SK-N-SH treated with all-trans-retinoic acid at 6 μM for 48 hours (cell line): ENCODE results near the gene OAF.

ENCODE experiments used
- ATAC-seq: fragments of 200-7000 bp; cut with Tn5 transposase; 3 replicates; pipeline ENCODE4 v1.9.1; 2020; ENCODE audit warnings: mild to moderate bottlenecking, moderate library complexity
- ARNTL ChIP-seq: fragments of 450-650 bp; formaldehyde crosslinking; IDR thresholded peaks from 2 replicates; pipeline ENCODE4 v1.5.0; 2020; ENCODE audit warnings: low read depth, mild to moderate bottlenecking, moderate library complexity, borderline replicate concordance
- BACH2 ChIP-seq: fragments of 250-450 bp; sonication (Bioruptor Pico); IDR thresholded peaks from 2 replicates; pipeline ENCODE4 v1.9.0; 2021; ENCODE audit warnings: mild to moderate bottlenecking, borderline replicate concordance
- CREB5 ChIP-seq: fragments of 250-450 bp; sonication (Bioruptor Pico); IDR thresholded peaks from 2 replicates; pipeline ENCODE4 v1.5.1; 2020; ENCODE audit warnings: low read depth, mild to moderate bottlenecking, moderate library complexity
- CSDC2 ChIP-seq: fragments of 250-450 bp; sonication (Bioruptor Pico); IDR thresholded peaks from 2 replicates; pipeline ENCODE4 v1.5.0; 2020; ENCODE audit warnings: mild to moderate bottlenecking, moderate library complexity
- CSRNP3 ChIP-seq: fragments of 250-450 bp; sonication (Bioruptor Pico); IDR thresholded peaks from 2 replicates; pipeline ENCODE4 v1.5.1; 2021; ENCODE audit warnings: mild to moderate bottlenecking, moderate library complexity
- ESRRG ChIP-seq: fragments of 250-450 bp; sonication (Bioruptor Pico); IDR thresholded peaks from 2 replicates; pipeline ENCODE4 v1.6.1; 2021; ENCODE audit warnings: mild to moderate bottlenecking
- GLIS3 ChIP-seq: fragments of 250-450 bp; sonication (Bioruptor Pico); IDR thresholded peaks from 2 replicates; pipeline ENCODE4 v1.5.0; 2020; ENCODE audit warnings: mild to moderate bottlenecking, moderate library complexity
- OSR1 ChIP-seq: fragments of 250-450 bp; sonication (Bioruptor Pico); IDR thresholded peaks from 2 replicates; pipeline ENCODE4 v1.8.0; 2022; ENCODE audit warnings: moderate library complexity, mild to moderate bottlenecking, inconsistent platforms
- PATZ1 ChIP-seq: fragments of 250-450 bp; sonication (Bioruptor Pico); IDR thresholded peaks from 2 replicates; pipeline ENCODE4 v1.8.0; 2020; ENCODE audit warnings: mild to moderate bottlenecking, moderate library complexity, borderline replicate concordance
- POU6F1 ChIP-seq: fragments of 250-450 bp; sonication (Bioruptor Pico); IDR thresholded peaks from 2 replicates; pipeline ENCODE4 v1.8.0; 2021; ENCODE audit warnings: low read depth, mild to moderate bottlenecking, moderate library complexity, borderline replicate concordance
- PPARA ChIP-seq: fragments of 250-450 bp; sonication (Bioruptor Pico); IDR thresholded peaks from 2 replicates; pipeline ENCODE4 v1.5.0; 2020; ENCODE audit warnings: mild to moderate bottlenecking, borderline replicate concordance
- SNAI2 ChIP-seq: fragments of 250-450 bp; sonication (Bioruptor Pico); IDR thresholded peaks from 2 replicates; pipeline ENCODE4 v1.5.0; 2020; ENCODE audit warnings: mild to moderate bottlenecking, moderate library complexity
- TCF4 ChIP-seq: fragments of 250-450 bp; sonication (Bioruptor Pico); IDR thresholded peaks from 2 replicates; pipeline ENCODE4 v1.8.0; 2021; ENCODE audit warnings: mild to moderate bottlenecking, moderate library complexity, borderline replicate concordance
- TOX ChIP-seq: fragments of 250-450 bp; sonication (Bioruptor Pico); IDR thresholded peaks from 2 replicates; pipeline ENCODE4 v1.8.0; 2021; ENCODE audit warnings: mild to moderate bottlenecking, moderate library complexity, borderline replicate concordance
- TSHZ2 ChIP-seq: fragments of 250-450 bp; sonication (Bioruptor Pico); IDR thresholded peaks from 2 replicates; pipeline ENCODE4 v1.5.0; 2020; ENCODE audit warnings: mild to moderate bottlenecking, moderate library complexity
- ZC3H10 ChIP-seq: fragments of 250-450 bp; sonication (Bioruptor Pico); IDR thresholded peaks from 2 replicates; pipeline ENCODE4 v1.5.1; 2021; ENCODE audit warnings: mild to moderate bottlenecking, moderate library complexity
- ZFP3 ChIP-seq: fragments of 250-450 bp; sonication (Bioruptor Pico); IDR thresholded peaks from 2 replicates; pipeline ENCODE4 v1.5.0; 2020; ENCODE audit warnings: mild to moderate bottlenecking, moderate library complexity
- ZFP30 ChIP-seq: fragments of 450-650 bp; formaldehyde crosslinking; IDR thresholded peaks from 2 replicates; pipeline ENCODE4 v1.5.0; 2022; ENCODE audit warnings: mild to moderate bottlenecking, moderate library complexity
- ZNF565 ChIP-seq: fragments of 450-650 bp; formaldehyde crosslinking; conservative IDR thresholded peaks from 2 replicates; pipeline ENCODE4 v1.5.0; 2020; ENCODE audit warnings: low read depth, mild to moderate bottlenecking, moderate library complexity
- ZNF70 ChIP-seq: fragments of 450-650 bp; formaldehyde crosslinking; IDR thresholded peaks from 2 replicates; pipeline ENCODE4 v1.5.0; 2020; ENCODE audit warnings: mild to moderate bottlenecking, moderate library complexity
- ZNF8 ChIP-seq: fragments of 450-650 bp; formaldehyde crosslinking; IDR thresholded peaks from 2 replicates; pipeline ENCODE4 v1.5.0; 2020; ENCODE audit warnings: mild to moderate bottlenecking, moderate library complexity

The OAF gene

GRCh38 chr11:120212259-120212878, 1.5 kb downstream of the OAF start (continued):
- TF ChIP-seq CREB5 (CRISPR knock-in tag) (no peak), ESRRG (CRISPR knock-in tag) (no peak), TSHZ2 (CRISPR knock-in tag) (no peak), PPARA (CRISPR knock-in tag) (no peak), ZNF8 (CRISPR knock-in tag) (no peak)

GRCh38 chr11:120212926-120213325, 2.1 kb downstream of the OAF start:
- ATAC-seq: no peak
- TF ChIP-seq CREB5 (CRISPR knock-in tag) (no peak), OSR1 (CRISPR knock-in tag) (no peak), ZFP30 (CRISPR knock-in tag) (no peak), CSRNP3 (CRISPR knock-in tag) (no peak), TOX (CRISPR knock-in tag) (no peak), CSDC2 (CRISPR knock-in tag) (no peak), ZNF8 (CRISPR knock-in tag) (no peak), BACH2 (CRISPR knock-in tag) (no peak), ZC3H10 (CRISPR knock-in tag) (no peak), PPARA (CRISPR knock-in tag) (no peak), POU6F1 (CRISPR knock-in tag) (no peak), ZNF565 (no peak), ZNF70 (CRISPR knock-in tag) (no peak)

- TF ChIP-seq GLIS3 (CRISPR knock-in tag) (no peak), ZFP3 (CRISPR knock-in tag) (no peak), CSDC2 (CRISPR knock-in tag) (no peak), POU6F1 (CRISPR knock-in tag) (no peak), ZNF565 (no peak), SNAI2 (CRISPR knock-in tag) (no peak), OSR1 (CRISPR knock-in tag) (no peak), TSHZ2 (CRISPR knock-in tag) (no peak), PATZ1 (CRISPR knock-in tag) (no peak), PPARA (CRISPR knock-in tag) (no peak), ZC3H10 (CRISPR knock-in tag) (no peak), TCF4 (CRISPR knock-in tag) (no peak), ZFP30 (CRISPR knock-in tag) (no peak), ARNTL (CRISPR knock-in tag) (no peak), TOX (CRISPR knock-in tag) (no peak)
- TF ChIP-seq, all 23 proteins: peak for 0
- ATAC-seq: no peak
Measured at GRCh38 chr11:120214581-120214980, 3.7 kb downstream of the OAF start.
